Stimulated activated CD4-positive, alpha-beta T cell treated with anti-CD3 and anti-CD28 coated beads, Interleukin-4, amount 100 ng/mL, for 48 hours (primary cell): Measurements from ENCODE around the gene MUS81.
"Not testable (repeated sequence)": the region's sequence is repeated elsewhere in the genome, so short reads cannot be mapped to it uniquely, and the experiment has no call there.

ENCODE experiments used
- DNase-seq, 2 donors: peaks; one replicate each; pipeline ENCODE4 v3.0.0-alpha.2; 2020; ENCODE audit warnings: low read depth in 2 of 2

The MUS81 gene

GRCh38 chr11:65847746-65848145 is 12.5 kb upstream of the MUS81 start:
- DNase-seq = no peak

- DNase-seq = not testable (repeated sequence)
These were observed 11.5 kb upstream of the MUS81 start for GRCh38 chr11:65848693-65849092.

- DNase-seq = no peak
These were observed 10.9 kb upstream of the MUS81 start for GRCh38 chr11:65849366-65849765.

- DNase-seq = no peak
These were observed 10.4 kb upstream of the MUS81 start for GRCh38 chr11:65849771-65850216.

GRCh38 chr11:65850217-65851082 is 9.8 kb upstream of the MUS81 start:
- no peak for DNase-seq

- DNase-seq = no peak
These were observed 9.1 kb upstream of the MUS81 start for GRCh38 chr11:65851083-65851579.

GRCh38 chr11:65851811-65852507 is 8.3 kb upstream of the MUS81 start:
- DNase-seq = no peak

GRCh38 chr11:65852508-65853245 is 7.6 kb upstream of the MUS81 start:
- DNase-seq = no peak

- no peak for DNase-seq
These were observed 6.8 kb upstream of the MUS81 start for GRCh38 chr11:65853246-65853979.

GRCh38 chr11:65854161-65854592 is 6.1 kb upstream of the MUS81 start:
- no peak for DNase-seq

- no peak for DNase-seq
These were observed 5.1 kb upstream of the MUS81 start for GRCh38 chr11:65854852-65855837.

- DNase-seq = no peak
These were observed 4.3 kb upstream of the MUS81 start for GRCh38 chr11:65855927-65856363.

- DNase-seq = peak; percentile 75 to 82
These were observed 3.3 kb upstream of the MUS81 start for GRCh38 chr11:65856689-65857499.

- peak in 1 of 2 donors; percentile 54 for DNase-seq
These were observed 2.8 kb upstream of the MUS81 start for GRCh38 chr11:65857500-65857852.

GRCh38 chr11:65857853-65858680 is 2.2 kb upstream of the MUS81 start, which contains the start of gene CFL1:
Gene CFL1 (minus strand): TSS chr11:65858180. CDS start chr11:65858099, 81 bp downstream.
- peak; percentile 95 to 97 for DNase-seq

- no peak for DNase-seq
These were observed 1.5 kb upstream of the MUS81 start for GRCh38 chr11:65858681-65859087.

- DNase-seq = peak; percentile 97 to 99
These were observed 980 bp upstream of the MUS81 start for GRCh38 chr11:65859095-65859811.
